HL-60/S4 treated with phorbol 12-myristate 13-acetate at 8.2 ng/mL for 4 days and 3 days (cell line): ENCODE results near the gene ADRB1.

ENCODE experiments used
- in situ Hi-C: fragments of 300-500 bp; cut with MboI; formaldehyde crosslinking; loops from 2 replicates; pipeline ENCODE4 v1.15.0; 2022; ENCODE audit warnings: low sequenced_read_pairs

The ADRB1 gene

GRCh38 chr10:114026189-114027040 is 17.3 kb upstream of the ADRB1 start:
- in situ Hi-C loops, result no loop called here

GRCh38 chr10:114027041-114027394 is 16.6 kb upstream of the ADRB1 start:
- in situ Hi-C loops, result no loop called here

- in situ Hi-C loops, result no loop called here
Measured at GRCh38 chr10:114027951-114028350, 15.7 kb upstream of the ADRB1 start.

- in situ Hi-C loops, result no loop called here
Measured at GRCh38 chr10:114028425-114028824, 15.2 kb upstream of the ADRB1 start.

GRCh38 chr10:114029655-114030054 is 14.0 kb upstream of the ADRB1 start:
- in situ Hi-C loops, result no loop called here

GRCh38 chr10:114030140-114030539 is 13.5 kb upstream of the ADRB1 start:
- in situ Hi-C loops, result no loop called here

GRCh38 chr10:114031073-114031972 is 12.3 kb upstream of the ADRB1 start:
- in situ Hi-C loops, result no loop called here

- in situ Hi-C loops, result no loop called here
Measured at GRCh38 chr10:114033566-114033965, 10.1 kb upstream of the ADRB1 start.

- in situ Hi-C loops, result no loop called here
Measured at GRCh38 chr10:114034923-114035645, 8.6 kb upstream of the ADRB1 start.

- in situ Hi-C loops, result no loop called here
Measured at GRCh38 chr10:114035791-114036190, 7.9 kb upstream of the ADRB1 start.

GRCh38 chr10:114038819-114039218 is 4.8 kb upstream of the ADRB1 start:
- in situ Hi-C loops, result no loop called here

GRCh38 chr10:114041166-114041565 is 2.5 kb upstream of the ADRB1 start:
- in situ Hi-C loops, result no loop called here

GRCh38 chr10:114042895-114043531 is 653 bp upstream of the ADRB1 start:
- in situ Hi-C loops, result no loop called here

GRCh38 chr10:114044247-114045135 is 825 bp downstream of the ADRB1 start:
- in situ Hi-C loops, result no loop called here

- in situ Hi-C loops, result no loop called here
Measured at GRCh38 chr10:114045136-114046086, 1.7 kb downstream of the ADRB1 start.

GRCh38 chr10:114046087-114046458 is 2.4 kb downstream of the ADRB1 start:
- in situ Hi-C loops, result no loop called here

GRCh38 chr10:114048472-114048871 is 4.8 kb downstream of the ADRB1 start:
- in situ Hi-C loops, result no loop called here

GRCh38 chr10:114051714-114052113 is 8.0 kb downstream of the ADRB1 start:
- in situ Hi-C loops, result no loop called here

- in situ Hi-C loops, result no loop called here
Measured at GRCh38 chr10:114052255-114052654, 8.6 kb downstream of the ADRB1 start.
